Activated B cell treated with CpG ODN at 0.5 μM for 24 hours (primary cell): ENCODE measurements around the gene GUCD1. TPM values are rescaled to one million over a fixed set of nuclear protein-coding genes. Genes with fewer than 3 reads are reported as not detected.

ENCODE experiments used
- ATAC-seq: fragments of 200-7000 bp; cut with Tn5 transposase; one replicate; pipeline ENCODE4 v1.10.0; 2021; ENCODE audit warnings: low read depth, mild to moderate bottlenecking, moderate library complexity
- CTCF ChIA-PET: fragments of 350-600 bp; sonication (Branson Sonifier 250); formaldehyde crosslinking; loops from one replicate; lab custom pipeline; 2021; ENCODE audit warnings: antibody characterized with exemption; lab: Charles Lee
- POLR2A ChIA-PET: fragments of 350-600 bp; sonication (Branson Sonifier 250); formaldehyde crosslinking; loops from one replicate; lab custom pipeline; 2021; ENCODE audit warnings: antibody characterized with exemption; lab: Charles Lee
- DNase-seq: peaks from one replicate; pipeline ENCODE4 v3.0.0; 2022
- H3K27ac Mint-ChIP-seq: one replicate; pipeline ENCODE4 v1.8.0; 2020; ENCODE audit warnings: mixed read lengths
- H3K27me3 Mint-ChIP-seq: one replicate; pipeline ENCODE4 v1.8.0; 2021; ENCODE audit warnings: mixed read lengths
- H3K36me3 Mint-ChIP-seq: one replicate; pipeline ENCODE4 v1.8.0; 2021; ENCODE audit warnings: low read depth, mixed read lengths
- H3K4me1 Mint-ChIP-seq: one replicate; pipeline ENCODE4 v1.8.0; 2021; ENCODE audit warnings: mixed read lengths
- H3K4me3 Mint-ChIP-seq: one replicate; pipeline ENCODE4 v1.8.0; 2020; ENCODE audit warnings: mild to moderate bottlenecking, mixed read lengths
- H3K9me3 Mint-ChIP-seq: one replicate; pipeline ENCODE4 v1.8.0; 2020; ENCODE audit warnings: mixed read lengths
- CTCF ChIP-seq: fragments of 200-600 bp; IDR thresholded peaks from one replicate; pipeline ENCODE4 v1.8.0; 2022; ENCODE audit warnings: antibody characterized with exemption, mild to moderate bottlenecking
- intact Hi-C: fragments of 100-400 bp; cut with micrococcal nuclease; formaldehyde crosslinking; loops from one replicate; pipeline ENCODE4 v1.15.1; 2024
- total RNA-seq: library from RNA; stranded (reverse); gene quantifications from 2 replicates; pipeline ENCODE4 v1.2.3, GENCODE V29; 2022

GUCD1 gene
- total RNA-seq, 1 donor from 2014 or later = 141 TPM

DNA sequence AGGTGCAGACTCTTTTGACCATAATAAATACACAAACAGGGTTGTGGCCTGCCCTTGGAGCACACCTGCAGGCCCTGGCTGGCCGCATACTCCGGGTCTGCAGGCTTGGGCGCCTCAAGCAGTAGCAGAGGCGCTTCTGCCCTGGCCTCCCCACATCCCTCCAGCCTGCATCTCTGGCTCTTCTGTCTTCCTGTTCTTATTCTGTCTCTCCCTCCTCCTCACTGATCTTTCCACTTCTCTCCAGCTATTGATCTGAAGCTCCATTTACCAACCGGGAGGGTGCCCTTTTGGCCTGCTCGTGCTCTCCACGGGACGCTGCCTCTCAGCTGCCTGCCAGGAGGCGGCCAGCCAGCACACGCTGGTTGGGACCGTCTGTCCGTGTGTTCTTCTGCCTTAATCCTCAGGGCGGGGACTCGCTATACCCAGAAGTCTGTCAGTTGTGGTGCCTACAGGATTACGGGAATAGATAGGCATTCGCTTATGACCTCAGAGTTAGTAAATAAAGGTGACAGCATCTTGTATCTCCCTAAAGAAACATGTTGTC lies 54.6 kb downstream of the GUCD1 start:
- POLR2A ChIA-PET = no interaction called here
- H3K27ac Mint-ChIP-seq = no peak overlapping the region
- no peaks in the 10 kb centered on the region for H3K36me3 Mint-ChIP-seq
- H3K4me3 Mint-ChIP-seq = no peak overlapping the region
- ATAC-seq (no peak), DNase-seq (no peak)
- CTCF ChIA-PET = no interaction called here
- peaks cover 2% of the 10 kb centered on the region for H3K27me3 Mint-ChIP-seq
- no peak for TF ChIP-seq CTCF
- H3K4me1 Mint-ChIP-seq = peaks cover 27% of the 10 kb centered on the region
- intact Hi-C loops = no loop called here
- H3K9me3 Mint-ChIP-seq = no peaks in the 10 kb centered on the region

GRCh38 chr22:24499706-24500276 lies 55.1 kb downstream of the GUCD1 start:
- H3K36me3 Mint-ChIP-seq = no peaks in the 10 kb centered on the region
- no peak overlapping the region for H3K27ac Mint-ChIP-seq
- H3K9me3 Mint-ChIP-seq = no peaks in the 10 kb centered on the region
- CTCF ChIA-PET = no interaction called here
- H3K4me3 Mint-ChIP-seq = no peak overlapping the region
- intact Hi-C loops = no loop called here
- POLR2A ChIA-PET = no interaction called here
- ATAC-seq = no peak
- DNase-seq = no peak
- no peak for TF ChIP-seq CTCF
- peaks cover 5% of the 10 kb centered on the region for H3K27me3 Mint-ChIP-seq
- peaks cover 25% of the 10 kb centered on the region for H3K4me1 Mint-ChIP-seq

- intact Hi-C loops = no loop called here
- CTCF ChIA-PET = no interaction called here
- DNase-seq = no peak
- no peak overlapping the region for H3K27ac Mint-ChIP-seq
- H3K4me3 Mint-ChIP-seq = no peak overlapping the region
- no peak for TF ChIP-seq CTCF
- no peaks in the 10 kb centered on the region for H3K9me3 Mint-ChIP-seq
- H3K36me3 Mint-ChIP-seq = no peaks in the 10 kb centered on the region
- POLR2A ChIA-PET = no interaction called here
- peaks cover 21% of the 10 kb centered on the region for H3K4me1 Mint-ChIP-seq
- ATAC-seq = no peak
- peaks cover 8% of the 10 kb centered on the region for H3K27me3 Mint-ChIP-seq
Observed at GRCh38 chr22:24498824-24499223, 56.1 kb downstream of the GUCD1 start.

GRCh38 chr22:24497841-24498258 lies 57.1 kb downstream of the GUCD1 start:
- Mint-ChIP-seq H3K9me3 (no peaks in the 10 kb centered on the region), H3K36me3 (no peaks in the 10 kb centered on the region), H3K4me1 (peaks cover 11% of the 10 kb centered on the region), H3K27ac (no peak overlapping the region), H3K4me3 (no peak overlapping the region), H3K27me3 (peaks cover 12% of the 10 kb centered on the region)
- DNase-seq = no peak
- TF ChIP-seq CTCF = no peak
- CTCF ChIA-PET = no interaction called here
- no peak for ATAC-seq
- intact Hi-C loops = no loop called here
- POLR2A ChIA-PET = no interaction called here

- CTCF ChIA-PET = interaction anchor here (0.6 to 1.1 kb wide), 2 partner anchors 25 to 30 kb away, joined by 3 read pairs; no protein-coding TSS in a partner anchor
- Mint-ChIP-seq H3K9me3 (no peaks in the 10 kb centered on the region), H3K27me3 (peaks cover 17% of the 10 kb centered on the region), H3K4me1 (peaks cover 3% of the 10 kb centered on the region), H3K27ac (no peak overlapping the region), H3K4me3 (no peak overlapping the region), H3K36me3 (no peaks in the 10 kb centered on the region)
- intact Hi-C loops = no loop called here
- ATAC-seq = no peak
- POLR2A ChIA-PET = interaction anchor here (0.7 to 0.8 kb wide), 2 partner anchors 34 to 59 kb away, joined by 4 read pairs; partner anchors contain the start of gene GUCD1
- no peak for TF ChIP-seq CTCF
- no peak for DNase-seq
Observed at GRCh38 chr22:24496661-24497060, 58.3 kb downstream of the GUCD1 start.
